ENCODE results near the gene ARMC5.

DNA sequence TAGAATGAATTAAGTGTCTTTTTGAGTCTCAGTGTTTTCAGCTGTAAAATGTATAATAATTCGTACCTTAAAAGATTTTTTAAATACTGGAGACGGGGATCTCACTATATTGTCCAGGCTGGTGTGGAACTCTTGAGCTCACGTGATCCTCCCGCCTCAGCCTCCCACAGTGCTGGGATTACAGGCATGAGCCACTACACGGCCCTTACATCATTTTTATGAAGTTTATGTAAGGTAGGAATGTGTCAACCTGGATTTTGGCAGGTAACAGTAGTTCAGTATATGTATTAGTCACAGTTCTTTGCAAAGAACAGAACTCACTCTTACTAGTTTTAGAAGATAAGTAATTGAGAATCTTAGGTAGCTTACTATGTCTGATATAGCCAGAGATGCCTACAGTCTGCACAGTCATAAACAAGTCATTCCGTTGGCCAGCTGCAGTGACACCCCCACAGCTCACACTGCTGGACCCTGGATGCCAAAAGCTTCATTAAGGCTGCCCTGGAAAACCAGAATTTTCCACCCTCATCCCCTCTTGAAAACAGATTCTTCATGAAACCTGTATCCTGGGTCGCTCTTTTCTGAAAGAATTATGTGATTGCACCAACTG, 30.6 kb upstream of the ARMC5 start:
- TF ChIP-seq, protein P1, sequence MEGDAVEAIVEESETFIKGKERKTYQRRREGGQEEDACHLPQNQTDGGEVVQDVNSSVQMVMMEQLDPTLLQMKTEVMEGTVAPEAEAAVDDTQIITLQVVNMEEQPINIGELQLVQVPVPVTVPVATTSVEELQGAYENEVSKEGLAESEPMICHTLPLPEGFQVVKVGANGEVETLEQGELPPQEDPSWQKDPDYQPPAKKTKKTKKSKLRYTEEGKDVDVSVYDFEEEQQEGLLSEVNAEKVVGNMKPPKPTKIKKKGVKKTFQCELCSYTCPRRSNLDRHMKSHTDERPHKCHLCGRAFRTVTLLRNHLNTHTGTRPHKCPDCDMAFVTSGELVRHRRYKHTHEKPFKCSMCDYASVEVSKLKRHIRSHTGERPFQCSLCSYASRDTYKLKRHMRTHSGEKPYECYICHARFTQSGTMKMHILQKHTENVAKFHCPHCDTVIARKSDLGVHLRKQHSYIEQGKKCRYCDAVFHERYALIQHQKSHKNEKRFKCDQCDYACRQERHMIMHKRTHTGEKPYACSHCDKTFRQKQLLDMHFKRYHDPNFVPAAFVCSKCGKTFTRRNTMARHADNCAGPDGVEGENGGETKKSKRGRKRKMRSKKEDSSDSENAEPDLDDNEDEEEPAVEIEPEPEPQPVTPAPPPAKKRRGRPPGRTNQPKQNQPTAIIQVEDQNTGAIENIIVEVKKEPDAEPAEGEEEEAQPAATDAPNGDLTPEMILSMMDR (IDR thresholded peaks at IDR 0.05): no peak
- no peak for TF ChIP-seq EZH2 (IDR thresholded peaks at IDR 0.05)
- TF ChIP-seq EZH2phosphoT487 (IDR thresholded peaks at IDR 0.05): no peak
